ENCODE data around the gene MDH2.
"Not testable (repeated sequence)": the region's sequence is repeated elsewhere in the genome, so short reads cannot be mapped to it uniquely, and the experiment has no call there.

MDH2 gene

GRCh38 chr7:76114742-76115141 is 66.8 kb downstream of the MDH2 start:
- DNase-seq (ENCODE audit: low read depth) = not testable (repeated sequence)
